Measurements from ENCODE around the gene SLC24A2.
"Not testable (repeated sequence)": the region's sequence is repeated elsewhere in the genome, so short reads cannot be mapped to it uniquely, and the experiment has no call there.

Gene SLC24A2

GRCh38 chr9:19788614-19789271 is at the start of gene SLC24A2:
Gene SLC24A2 (minus strand): TSS chr9:19789037.
- DNase-seq (ENCODE audit: low read depth in 2 of 2), result no peak

GRCh38 chr9:19833331-19833730 is 44.5 kb upstream of the SLC24A2 start:
- not testable (repeated sequence) for DNase-seq (ENCODE audit: low read depth in 2 of 2)

- no peak for DNase-seq (ENCODE audit: low read depth in 2 of 2)
These were observed 42.0 kb upstream of the SLC24A2 start for GRCh38 chr9:19830796-19831195.

- DNase-seq (ENCODE audit: low read depth in 2 of 2), result no peak
These were observed 39.8 kb upstream of the SLC24A2 start for GRCh38 chr9:19828576-19829109.

GRCh38 chr9:19816769-19817168 is 27.9 kb upstream of the SLC24A2 start:
- DNase-seq (ENCODE audit: low read depth in 2 of 2), result no peak

GRCh38 chr9:19812194-19812593 is 23.4 kb upstream of the SLC24A2 start:
- DNase-seq (ENCODE audit: low read depth in 2 of 2), result no peak

GRCh38 chr9:19809422-19810269 is 20.8 kb upstream of the SLC24A2 start:
- no peak for DNase-seq (ENCODE audit: low read depth in 2 of 2)

- DNase-seq (ENCODE audit: low read depth in 2 of 2), result no peak
These were observed 18.5 kb upstream of the SLC24A2 start for GRCh38 chr9:19807182-19807892.

- no peak for DNase-seq (ENCODE audit: low read depth in 2 of 2)
These were observed 15.6 kb upstream of the SLC24A2 start for GRCh38 chr9:19804431-19804830.

GRCh38 chr9:19800884-19801283 is 12.0 kb upstream of the SLC24A2 start:
- DNase-seq (ENCODE audit: low read depth in 2 of 2), result no peak

GRCh38 chr9:19799784-19800183 is 10.9 kb upstream of the SLC24A2 start:
- DNase-seq (ENCODE audit: low read depth in 2 of 2), result no peak

GRCh38 chr9:19788152-19788551 is 685 bp downstream of the SLC24A2 start:
- no peak for DNase-seq (ENCODE audit: low read depth in 2 of 2)

- DNase-seq (ENCODE audit: low read depth in 2 of 2), result no peak
These were observed 1.2 kb downstream of the SLC24A2 start for GRCh38 chr9:19787672-19788071.

GRCh38 chr9:19785230-19785629 is 3.6 kb downstream of the SLC24A2 start:
- DNase-seq (ENCODE audit: low read depth in 2 of 2), result no peak

GRCh38 chr9:19784136-19784535 is 4.7 kb downstream of the SLC24A2 start:
- DNase-seq (ENCODE audit: low read depth in 2 of 2), result no peak

- no peak for DNase-seq (ENCODE audit: low read depth in 2 of 2)
These were observed 5.3 kb downstream of the SLC24A2 start for GRCh38 chr9:19783500-19783899.

- DNase-seq (ENCODE audit: low read depth in 2 of 2), result no peak
These were observed 6.8 kb downstream of the SLC24A2 start for GRCh38 chr9:19782005-19782404.

- no peak for DNase-seq (ENCODE audit: low read depth in 2 of 2)
These were observed 7.6 kb downstream of the SLC24A2 start for GRCh38 chr9:19781240-19781639.

- DNase-seq (ENCODE audit: low read depth in 2 of 2), result no peak
These were observed 17.4 kb downstream of the SLC24A2 start for GRCh38 chr9:19771446-19771845.

GRCh38 chr9:19770973-19771372 is 17.9 kb downstream of the SLC24A2 start:
- no peak for DNase-seq (ENCODE audit: low read depth in 2 of 2)

- DNase-seq (ENCODE audit: low read depth in 2 of 2), result no peak
These were observed 19.6 kb downstream of the SLC24A2 start for GRCh38 chr9:19769213-19769612.

GRCh38 chr9:19768798-19769197 is 20.0 kb downstream of the SLC24A2 start:
- DNase-seq (ENCODE audit: low read depth in 2 of 2), result no peak
